GM18505 (cell line): Measurements from ENCODE around the gene CTSL.

Experiments
- ATAC-seq: cut with Tn5 transposase; IDR thresholded peaks from one replicate; pipeline ENCODE4 v1.9.1; 2021; ENCODE audit not compliant: unreplicated experiment
- POLR2A ChIP-seq: IDR thresholded peaks from 4 replicates; pipeline ENCODE4 v1.6.1; 2011; ENCODE audit warnings: borderline replicate concordance; ENCODE audit not compliant: insufficient read depth, insufficient read length; ENCODE audit errors: extremely low read depth

CTSL gene

DNA sequence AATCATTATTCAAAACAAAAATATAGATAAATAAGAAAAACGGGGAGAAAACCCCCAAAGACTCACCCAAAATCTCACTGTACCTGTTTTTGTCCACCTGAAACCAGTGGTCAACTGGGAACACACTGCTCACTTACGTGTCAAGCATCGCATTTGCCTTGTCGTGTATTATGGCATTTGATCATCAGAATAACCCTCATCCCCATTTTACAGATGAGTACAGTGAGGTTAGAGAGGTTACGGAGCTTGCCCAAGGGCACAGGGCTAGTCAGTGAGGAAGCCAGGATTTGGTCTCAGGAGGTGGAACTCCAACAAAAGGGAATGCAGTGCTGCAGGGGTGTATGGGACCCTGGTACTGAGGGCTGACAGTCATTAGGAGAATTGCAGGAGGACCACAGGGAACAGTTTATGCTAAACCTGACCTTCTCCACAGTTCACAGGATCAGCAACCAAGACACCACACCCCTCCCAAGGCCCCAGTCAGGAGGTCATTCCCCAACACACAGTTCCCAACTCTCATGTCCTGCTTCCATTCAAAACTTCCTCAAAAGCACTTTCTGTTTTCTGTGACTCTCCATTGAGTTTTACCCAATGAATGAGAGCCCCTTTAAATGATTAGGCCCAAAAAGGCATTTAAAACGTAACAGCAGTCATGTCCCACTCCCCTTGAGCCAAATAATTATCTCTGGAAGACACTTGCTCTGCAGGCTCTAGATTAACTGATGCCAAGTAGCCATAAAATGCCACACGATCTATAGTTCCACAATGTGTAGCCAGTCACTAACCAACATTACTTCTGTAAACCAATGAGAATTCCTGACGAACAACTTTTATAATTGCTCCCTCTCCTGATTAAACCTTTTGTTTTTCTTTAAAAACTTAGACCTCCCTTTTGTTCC, 50.8 kb downstream of the CTSL start:
- TF ChIP-seq POLR2A = no peak
- no peak for ATAC-seq

DNA sequence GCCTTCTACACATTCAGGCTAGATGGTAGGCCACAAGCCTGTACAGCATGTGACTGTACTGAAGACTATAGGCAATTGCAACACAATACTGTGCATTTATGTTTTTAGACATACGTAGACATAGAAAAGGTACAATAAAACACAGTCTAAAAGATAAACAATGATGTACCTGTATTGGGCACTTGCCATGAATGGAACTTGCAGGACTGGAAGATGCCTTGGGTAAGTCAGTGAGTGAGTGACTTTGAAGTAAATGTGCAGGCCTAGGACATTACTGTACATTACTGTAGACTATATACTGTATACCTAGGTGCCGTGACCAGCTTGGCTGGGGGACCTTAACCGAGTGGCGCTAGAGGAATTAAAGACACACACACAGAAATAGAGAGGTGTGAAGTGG, 53.1 kb downstream of the CTSL start:
- no peak for ATAC-seq
- TF ChIP-seq POLR2A = no peak
